Right lobe of liver (tissue), 4 donors: Measurements from ENCODE around the gene DNAJA2.

Experiments used
- CTCF ChIP-seq, 4 donors: fragments of 200-600 bp in 3 of 4; fragments of 450-650 bp in 1 of 4; IDR thresholded peaks; one replicate each; pipeline versions ENCODE4 v1.5.1 to v1.8.0; 2016 to 2022; ENCODE audit warnings: antibody characterized with exemption in 4 of 4, mild to moderate bottlenecking in 2 of 4
- POLR2A ChIP-seq: fragments of 450-650 bp; IDR thresholded peaks from one replicate; pipeline ENCODE4 v1.6.1; 2017; ENCODE audit warnings: antibody characterized with exemption, mild to moderate bottlenecking
- donor health status: DM: no; HTN: no; CAD: no.
- donor health status: DM: no; HTN: no; CAD: no.
- donor health status: DM: no; HTN: yes; CAD: no.

GRCh38 chr16:46930861-46931260, 42.6 kb downstream of the DNAJA2 start:
- no peak for TF ChIP-seq CTCF (IDR thresholded peaks at IDR 0.05)
- no peak for TF ChIP-seq POLR2A
